ENCODE results near the gene FBXL5. TPM values are rescaled to one million over a fixed set of nuclear protein-coding genes. Genes with fewer than 3 reads are reported as not detected.

Gene FBXL5
- total RNA-seq, 1 donor from 2014 or later, result 92.2 TPM

DNA sequence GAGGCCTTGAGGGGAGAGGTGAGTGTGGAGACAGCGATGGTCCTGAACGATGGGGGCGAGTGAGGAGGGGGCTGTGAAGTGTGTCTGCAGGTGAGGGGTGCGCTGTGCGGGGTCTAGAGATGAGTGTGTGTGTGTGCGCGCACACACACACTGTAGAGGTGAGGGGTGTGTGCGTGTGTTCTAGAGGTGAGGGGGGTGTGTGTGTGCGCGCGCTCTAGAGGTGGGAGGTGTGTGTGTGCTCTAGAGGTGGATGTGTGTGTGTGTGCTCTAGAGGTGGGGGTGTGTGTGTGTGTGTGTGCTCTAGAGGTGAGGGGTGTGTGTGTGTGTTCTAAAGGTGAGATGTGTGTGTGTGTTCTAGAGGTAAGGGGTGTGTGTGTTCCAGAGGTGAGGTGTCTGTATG, 48.3 kb upstream of the FBXL5 start:
- DNase-seq (ENCODE audit: low read depth) (no peak), FAIRE-seq (no peak)
- Mint-ChIP-seq H3K9me3 (ENCODE audit: unreplicated experiment) (peaks cover 6% of the 10 kb centered on the region), H3K27ac (ENCODE audit: unreplicated experiment) (no peak overlapping the region), H3K36me3 (ENCODE audit: low read depth, unreplicated experiment) (peaks cover 6% of the 10 kb centered on the region), H3K4me1 (ENCODE audit: low read depth, unreplicated experiment) (peaks cover 4% of the 10 kb centered on the region), H3K27me3 (ENCODE audit: low read depth, unreplicated experiment) (peaks cover 10% of the 10 kb centered on the region), H3K4me3 (ENCODE audit: unreplicated experiment) (peak overlapping the region; percentile 79)
- Histone ChIP-seq H2AFZ (ENCODE audit: low read depth, low read length) (peak overlapping the region; percentile 94), H3K4me2 (ENCODE audit: low read length) (peak overlapping the region; percentile 94), H3K79me2 (ENCODE audit: insufficient read depth, low read length) (no peaks in the 10 kb centered on the region), H3K27me3 (ENCODE audit: insufficient read depth, low read length) (no peaks in the 10 kb centered on the region), H3K36me3 (ENCODE audit: insufficient read depth, low read length) (no peaks in the 10 kb centered on the region), H4K20me1 (ENCODE audit: insufficient read depth, low read length) (peaks cover 5% of the 10 kb centered on the region), H3K27ac (ENCODE audit: low read depth, low read length) (no peak overlapping the region), H3K9me3 (ENCODE audit: insufficient read depth, low read depth, low read length) (no peaks in the 10 kb centered on the region), H3K4me3 (ENCODE audit: insufficient read depth, low read depth, low read length) (peak overlapping the region; percentile 73), H3K9ac (ENCODE audit: low read length) (peak overlapping the region; percentile 80), H3K4me1 (ENCODE audit: insufficient read depth, low read length) (peaks cover 7% of the 10 kb centered on the region)
- TF ChIP-seq, protein P1, sequence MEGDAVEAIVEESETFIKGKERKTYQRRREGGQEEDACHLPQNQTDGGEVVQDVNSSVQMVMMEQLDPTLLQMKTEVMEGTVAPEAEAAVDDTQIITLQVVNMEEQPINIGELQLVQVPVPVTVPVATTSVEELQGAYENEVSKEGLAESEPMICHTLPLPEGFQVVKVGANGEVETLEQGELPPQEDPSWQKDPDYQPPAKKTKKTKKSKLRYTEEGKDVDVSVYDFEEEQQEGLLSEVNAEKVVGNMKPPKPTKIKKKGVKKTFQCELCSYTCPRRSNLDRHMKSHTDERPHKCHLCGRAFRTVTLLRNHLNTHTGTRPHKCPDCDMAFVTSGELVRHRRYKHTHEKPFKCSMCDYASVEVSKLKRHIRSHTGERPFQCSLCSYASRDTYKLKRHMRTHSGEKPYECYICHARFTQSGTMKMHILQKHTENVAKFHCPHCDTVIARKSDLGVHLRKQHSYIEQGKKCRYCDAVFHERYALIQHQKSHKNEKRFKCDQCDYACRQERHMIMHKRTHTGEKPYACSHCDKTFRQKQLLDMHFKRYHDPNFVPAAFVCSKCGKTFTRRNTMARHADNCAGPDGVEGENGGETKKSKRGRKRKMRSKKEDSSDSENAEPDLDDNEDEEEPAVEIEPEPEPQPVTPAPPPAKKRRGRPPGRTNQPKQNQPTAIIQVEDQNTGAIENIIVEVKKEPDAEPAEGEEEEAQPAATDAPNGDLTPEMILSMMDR (IDR thresholded peaks at IDR 0.05; ENCODE audit: insufficient read depth, low read depth, low read length), result no peak
- TF ChIP-seq EZH2 (IDR thresholded peaks at IDR 0.05; ENCODE audit: insufficient read depth, low read length), result no peak

- Histone ChIP-seq H3K4me1 (ENCODE audit: insufficient read depth, low read length) (peaks cover 7% of the 10 kb centered on the region), H3K27ac (ENCODE audit: low read depth, low read length) (peak within 1 kb of the TSS; percentile 26), H4K20me1 (ENCODE audit: insufficient read depth, low read length) (peaks cover 5% of the 10 kb centered on the region), H3K27me3 (ENCODE audit: insufficient read depth, low read length) (no peaks in the 10 kb centered on the region), H3K9me3 (ENCODE audit: insufficient read depth, low read depth, low read length) (no peaks in the 10 kb centered on the region), H3K36me3 (ENCODE audit: insufficient read depth, low read length) (no peaks in the 10 kb centered on the region), H3K9ac (ENCODE audit: low read length) (peak within 1 kb of the TSS; percentile 80), H3K4me3 (ENCODE audit: insufficient read depth, low read depth, low read length) (peak within 1 kb of the TSS; percentile 73), H3K4me2 (ENCODE audit: low read length) (peak within 1 kb of the TSS; percentile 94), H2AFZ (ENCODE audit: low read depth, low read length) (peak within 1 kb of the TSS; percentile 94), H3K79me2 (ENCODE audit: insufficient read depth, low read length) (no peaks in the 10 kb centered on the region)
- DNase-seq (ENCODE audit: low read depth), result peak; percentile 56
- peaks cover 4% of the 10 kb centered on the region for H3K4me1 Mint-ChIP-seq (ENCODE audit: low read depth, unreplicated experiment)
- H3K4me3 Mint-ChIP-seq (ENCODE audit: unreplicated experiment), result peak within 1 kb of the TSS; percentile 79
- H3K27ac Mint-ChIP-seq (ENCODE audit: unreplicated experiment), result no peak within 1 kb of the TSS
- TF ChIP-seq, protein P1 (IDR thresholded peaks at IDR 0.05; ENCODE audit: insufficient read depth, low read depth, low read length), result no peak
- no peak for TF ChIP-seq EZH2 (IDR thresholded peaks at IDR 0.05; ENCODE audit: insufficient read depth, low read length)
- peaks cover 8% of the 10 kb centered on the region for H3K9me3 Mint-ChIP-seq (ENCODE audit: unreplicated experiment)
- H3K36me3 Mint-ChIP-seq (ENCODE audit: low read depth, unreplicated experiment), result peaks cover 8% of the 10 kb centered on the region
- H3K27me3 Mint-ChIP-seq (ENCODE audit: low read depth, unreplicated experiment), result peaks cover 10% of the 10 kb centered on the region
- no peak for FAIRE-seq
Observed at GRCh38 chr4:15702941-15703403, 47.8 kb upstream of the FBXL5 start, which contains the start of gene BST1. BST1 (plus strand) TSS chr4:15703065; CDS start chr4:15703145, 80 bp downstream.

GRCh38 chr4:15696866-15697265, 41.7 kb upstream of the FBXL5 start:
- TF ChIP-seq EZH2 (IDR thresholded peaks at IDR 0.05; ENCODE audit: insufficient read depth, low read length), result no peak
- TF ChIP-seq, protein P1 (IDR thresholded peaks at IDR 0.05; ENCODE audit: insufficient read depth, low read depth, low read length), result no peak
- H3K79me2 ChIP-seq (ENCODE audit: insufficient read depth, low read length), result no peaks in the 10 kb centered on the region
- no peak for FAIRE-seq
- H3K27ac Mint-ChIP-seq (ENCODE audit: unreplicated experiment), result peak overlapping the region; percentile 9
- H3K9me3 ChIP-seq (ENCODE audit: insufficient read depth, low read depth, low read length), result no peaks in the 10 kb centered on the region
- peaks cover 11% of the 10 kb centered on the region for H3K9me3 Mint-ChIP-seq (ENCODE audit: unreplicated experiment)
- H4K20me1 ChIP-seq (ENCODE audit: insufficient read depth, low read length), result no peaks in the 10 kb centered on the region
- no peak for DNase-seq (ENCODE audit: low read depth)
- H2AFZ ChIP-seq (ENCODE audit: low read depth, low read length), result no peak overlapping the region
- peaks cover 11% of the 10 kb centered on the region for H3K36me3 Mint-ChIP-seq (ENCODE audit: low read depth, unreplicated experiment)
- no peak overlapping the region for H3K27ac ChIP-seq (ENCODE audit: low read depth, low read length)
- no peak overlapping the region for H3K4me3 ChIP-seq (ENCODE audit: insufficient read depth, low read depth, low read length)
- H3K4me2 ChIP-seq (ENCODE audit: low read length), result no peak overlapping the region
- no peaks in the 10 kb centered on the region for H3K36me3 ChIP-seq (ENCODE audit: insufficient read depth, low read length)
- no peaks in the 10 kb centered on the region for H3K27me3 ChIP-seq (ENCODE audit: insufficient read depth, low read length)
- H3K9ac ChIP-seq (ENCODE audit: low read length), result no peak overlapping the region
- H3K4me3 Mint-ChIP-seq (ENCODE audit: unreplicated experiment), result no peak overlapping the region
- H3K4me1 ChIP-seq (ENCODE audit: insufficient read depth, low read length), result peaks cover 33% of the 10 kb centered on the region
- H3K4me1 Mint-ChIP-seq (ENCODE audit: low read depth, unreplicated experiment), result peaks cover 43% of the 10 kb centered on the region
- no peaks in the 10 kb centered on the region for H3K27me3 Mint-ChIP-seq (ENCODE audit: low read depth, unreplicated experiment)

All from astrocyte (in vitro differentiated cells and primary cell).